ENCODE results near the gene CDKN1A. TPM values are rescaled to one million over a fixed set of nuclear protein-coding genes. Genes with fewer than 3 reads are reported as not detected.

The CDKN1A gene
- total RNA-seq, 1 donor from 2014 or later = 76.3 TPM

GRCh38 chr6:36685926-36686667 lies 7.6 kb downstream of the CDKN1A start:
- no peak for DNase-seq (ENCODE audit: extremely low spot score, unreplicated experiment)
- H3K36me3 Mint-ChIP-seq = peaks cover 6% of the 10 kb centered on the region
- TF ChIP-seq, protein P1, sequence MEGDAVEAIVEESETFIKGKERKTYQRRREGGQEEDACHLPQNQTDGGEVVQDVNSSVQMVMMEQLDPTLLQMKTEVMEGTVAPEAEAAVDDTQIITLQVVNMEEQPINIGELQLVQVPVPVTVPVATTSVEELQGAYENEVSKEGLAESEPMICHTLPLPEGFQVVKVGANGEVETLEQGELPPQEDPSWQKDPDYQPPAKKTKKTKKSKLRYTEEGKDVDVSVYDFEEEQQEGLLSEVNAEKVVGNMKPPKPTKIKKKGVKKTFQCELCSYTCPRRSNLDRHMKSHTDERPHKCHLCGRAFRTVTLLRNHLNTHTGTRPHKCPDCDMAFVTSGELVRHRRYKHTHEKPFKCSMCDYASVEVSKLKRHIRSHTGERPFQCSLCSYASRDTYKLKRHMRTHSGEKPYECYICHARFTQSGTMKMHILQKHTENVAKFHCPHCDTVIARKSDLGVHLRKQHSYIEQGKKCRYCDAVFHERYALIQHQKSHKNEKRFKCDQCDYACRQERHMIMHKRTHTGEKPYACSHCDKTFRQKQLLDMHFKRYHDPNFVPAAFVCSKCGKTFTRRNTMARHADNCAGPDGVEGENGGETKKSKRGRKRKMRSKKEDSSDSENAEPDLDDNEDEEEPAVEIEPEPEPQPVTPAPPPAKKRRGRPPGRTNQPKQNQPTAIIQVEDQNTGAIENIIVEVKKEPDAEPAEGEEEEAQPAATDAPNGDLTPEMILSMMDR (conservative IDR thresholded peaks at IDR 0.05) = no peak

GRCh38 chr6:36686668-36687513 lies 8.4 kb downstream of the CDKN1A start:
- Mint-ChIP-seq H3K4me3 (no peak overlapping the region), H3K36me3 (peaks cover 6% of the 10 kb centered on the region), H3K4me1 (ENCODE audit: unreplicated experiment) (peaks cover 4% of the 10 kb centered on the region), H3K27ac (no peak overlapping the region), H3K27me3 (peaks cover 2% of the 10 kb centered on the region), H3K9me3 (no peaks in the 10 kb centered on the region)
- no peak for DNase-seq (ENCODE audit: extremely low spot score, unreplicated experiment)
- TF ChIP-seq, protein P1 (conservative IDR thresholded peaks at IDR 0.05) = no peak

More at GRCh38 chr6:36685926-36686667, 7.6 kb downstream of the CDKN1A start:
- H3K27ac Mint-ChIP-seq = no peak overlapping the region
- no peaks in the 10 kb centered on the region for H3K9me3 Mint-ChIP-seq
- H3K27me3 Mint-ChIP-seq = peaks cover 2% of the 10 kb centered on the region
- H3K4me3 Mint-ChIP-seq = no peak overlapping the region
- peaks cover 4% of the 10 kb centered on the region for H3K4me1 Mint-ChIP-seq (ENCODE audit: unreplicated experiment)

- H3K27ac Mint-ChIP-seq = no peak overlapping the region
- H3K9me3 Mint-ChIP-seq = no peaks in the 10 kb centered on the region
Observed at GRCh38 chr6:36688063-36688738, 9.7 kb downstream of the CDKN1A start.

DNA sequence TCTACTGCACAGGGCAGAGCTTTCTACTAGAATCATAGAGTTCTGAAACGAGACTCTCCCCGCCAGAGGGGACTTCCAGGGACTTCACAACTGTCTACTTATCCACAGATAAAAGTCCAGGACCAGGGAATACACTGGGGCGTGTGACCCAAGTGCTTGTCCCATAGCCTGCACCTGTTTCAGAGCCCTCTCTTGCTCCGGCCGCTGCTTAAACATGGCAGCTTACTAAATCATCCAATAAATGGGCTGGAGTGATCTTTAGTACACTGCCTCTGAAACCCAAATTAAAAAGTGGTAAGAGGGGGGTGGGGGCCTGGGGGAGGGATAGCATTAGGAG lies 10.2 kb downstream of the CDKN1A start:
- no peaks in the 10 kb centered on the region for H3K27me3 Mint-ChIP-seq
- H3K4me1 Mint-ChIP-seq (ENCODE audit: unreplicated experiment) = no peaks in the 10 kb centered on the region
- TF ChIP-seq, protein P1 (conservative IDR thresholded peaks at IDR 0.05) = no peak
- H3K4me3 Mint-ChIP-seq = no peak overlapping the region
- H3K9me3 Mint-ChIP-seq = no peaks in the 10 kb centered on the region
- peaks cover 6% of the 10 kb centered on the region for H3K36me3 Mint-ChIP-seq
- no peak overlapping the region for H3K27ac Mint-ChIP-seq
- DNase-seq (ENCODE audit: extremely low spot score, unreplicated experiment) = no peak

More at GRCh38 chr6:36688063-36688738, 9.7 kb downstream of the CDKN1A start:
- peaks cover 6% of the 10 kb centered on the region for H3K36me3 Mint-ChIP-seq
- H3K4me1 Mint-ChIP-seq (ENCODE audit: unreplicated experiment) = no peaks in the 10 kb centered on the region
- no peak for DNase-seq (ENCODE audit: extremely low spot score, unreplicated experiment)
- H3K27me3 Mint-ChIP-seq = no peaks in the 10 kb centered on the region
- TF ChIP-seq, protein P1 (conservative IDR thresholded peaks at IDR 0.05) = no peak
- no peak overlapping the region for H3K4me3 Mint-ChIP-seq

- Mint-ChIP-seq H3K4me3 (no peak overlapping the region), H3K4me1 (ENCODE audit: unreplicated experiment) (no peaks in the 10 kb centered on the region), H3K36me3 (peaks cover 1% of the 10 kb centered on the region), H3K9me3 (no peaks in the 10 kb centered on the region), H3K27me3 (no peaks in the 10 kb centered on the region), H3K27ac (no peak overlapping the region)
- TF ChIP-seq, protein P1 (conservative IDR thresholded peaks at IDR 0.05) = no peak
- no peak for DNase-seq (ENCODE audit: extremely low spot score, unreplicated experiment)
Observed at GRCh38 chr6:36691011-36691410, 12.5 kb downstream of the CDKN1A start.

All from type B pancreatic cell (in vitro differentiated cells).